Measurements from ENCODE around the gene PHC2.
A peak's percentile ranks its signal among the peaks of the same experiment; 100 is the strongest.

Gene PHC2

GRCh38 chr1:33349778-33350610, 80.9 kb downstream of the PHC2 start (continued):
- TF ChIP-seq, protein P1, sequence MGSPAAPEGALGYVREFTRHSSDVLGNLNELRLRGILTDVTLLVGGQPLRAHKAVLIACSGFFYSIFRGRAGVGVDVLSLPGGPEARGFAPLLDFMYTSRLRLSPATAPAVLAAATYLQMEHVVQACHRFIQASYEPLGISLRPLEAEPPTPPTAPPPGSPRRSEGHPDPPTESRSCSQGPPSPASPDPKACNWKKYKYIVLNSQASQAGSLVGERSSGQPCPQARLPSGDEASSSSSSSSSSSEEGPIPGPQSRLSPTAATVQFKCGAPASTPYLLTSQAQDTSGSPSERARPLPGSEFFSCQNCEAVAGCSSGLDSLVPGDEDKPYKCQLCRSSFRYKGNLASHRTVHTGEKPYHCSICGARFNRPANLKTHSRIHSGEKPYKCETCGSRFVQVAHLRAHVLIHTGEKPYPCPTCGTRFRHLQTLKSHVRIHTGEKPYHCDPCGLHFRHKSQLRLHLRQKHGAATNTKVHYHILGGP (tag by site-specific recombination; IDR thresholded peaks at IDR 0.05) = no peak
- TF ChIP-seq, protein P2, sequence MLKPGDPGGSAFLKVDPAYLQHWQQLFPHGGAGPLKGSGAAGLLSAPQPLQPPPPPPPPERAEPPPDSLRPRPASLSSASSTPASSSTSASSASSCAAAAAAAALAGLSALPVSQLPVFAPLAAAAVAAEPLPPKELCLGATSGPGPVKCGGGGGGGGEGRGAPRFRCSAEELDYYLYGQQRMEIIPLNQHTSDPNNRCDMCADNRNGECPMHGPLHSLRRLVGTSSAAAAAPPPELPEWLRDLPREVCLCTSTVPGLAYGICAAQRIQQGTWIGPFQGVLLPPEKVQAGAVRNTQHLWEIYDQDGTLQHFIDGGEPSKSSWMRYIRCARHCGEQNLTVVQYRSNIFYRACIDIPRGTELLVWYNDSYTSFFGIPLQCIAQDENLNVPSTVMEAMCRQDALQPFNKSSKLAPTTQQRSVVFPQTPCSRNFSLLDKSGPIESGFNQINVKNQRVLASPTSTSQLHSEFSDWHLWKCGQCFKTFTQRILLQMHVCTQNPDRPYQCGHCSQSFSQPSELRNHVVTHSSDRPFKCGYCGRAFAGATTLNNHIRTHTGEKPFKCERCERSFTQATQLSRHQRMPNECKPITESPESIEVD (tag by site-specific recombination; IDR thresholded peaks at IDR 0.05) = no peak
- TF ChIP-seq, protein P3, sequence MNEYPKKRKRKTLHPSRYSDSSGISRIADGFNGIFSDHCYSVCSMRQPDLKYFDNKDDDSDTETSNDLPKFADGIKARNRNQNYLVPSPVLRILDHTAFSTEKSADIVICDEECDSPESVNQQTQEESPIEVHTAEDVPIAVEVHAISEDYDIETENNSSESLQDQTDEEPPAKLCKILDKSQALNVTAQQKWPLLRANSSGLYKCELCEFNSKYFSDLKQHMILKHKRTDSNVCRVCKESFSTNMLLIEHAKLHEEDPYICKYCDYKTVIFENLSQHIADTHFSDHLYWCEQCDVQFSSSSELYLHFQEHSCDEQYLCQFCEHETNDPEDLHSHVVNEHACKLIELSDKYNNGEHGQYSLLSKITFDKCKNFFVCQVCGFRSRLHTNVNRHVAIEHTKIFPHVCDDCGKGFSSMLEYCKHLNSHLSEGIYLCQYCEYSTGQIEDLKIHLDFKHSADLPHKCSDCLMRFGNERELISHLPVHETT (tag by site-specific recombination; IDR thresholded peaks at IDR 0.05) = peak; percentile 56; the same call in 1 of the 2 replicates
- no peak for TF ChIP-seq ZSCAN16 (tag by site-specific recombination; IDR thresholded peaks at IDR 0.05)
- no peak for TF ChIP-seq TCF7L2 (IDR thresholded peaks at IDR 0.05; ENCODE audit: borderline replicate concordance, low read depth, low read length)
- TF ChIP-seq ZNF621 (tag by site-specific recombination; IDR thresholded peaks at IDR 0.05) = no peak
- TF ChIP-seq ZBTB1 (tag by site-specific recombination; IDR thresholded peaks at IDR 0.05) = no peak
- TF ChIP-seq ZBTB48 (tag by site-specific recombination; IDR thresholded peaks at IDR 0.05) = peak; percentile 98
- TF ChIP-seq ZBTB8A (tag by site-specific recombination; IDR thresholded peaks at IDR 0.05) = peak; percentile 99
- TF ChIP-seq ZFP37 (tag by site-specific recombination; IDR thresholded peaks at IDR 0.05) = peak; percentile 89; the same call in 1 of the 2 replicates
- TF ChIP-seq ZNF660 (tag by site-specific recombination; IDR thresholded peaks at IDR 0.05) = peak; percentile 51
- TF ChIP-seq IKZF3 (tag by site-specific recombination; IDR thresholded peaks at IDR 0.05) = no peak
- TF ChIP-seq ZNF501 (tag by site-specific recombination; IDR thresholded peaks at IDR 0.05) = peak; percentile 91
- peak; percentile 62; the same call in 1 of the 2 replicates for TF ChIP-seq ZNF2 (tag by site-specific recombination; IDR thresholded peaks at IDR 0.05)
- TF ChIP-seq SETDB1 (IDR thresholded peaks at IDR 0.05; ENCODE audit: insufficient read length, low read length) = no peak
- TF ChIP-seq KLF9 (tag by site-specific recombination; IDR thresholded peaks at IDR 0.05; ENCODE audit: low read depth) = peak; percentile 76
- TF ChIP-seq, protein P4, sequence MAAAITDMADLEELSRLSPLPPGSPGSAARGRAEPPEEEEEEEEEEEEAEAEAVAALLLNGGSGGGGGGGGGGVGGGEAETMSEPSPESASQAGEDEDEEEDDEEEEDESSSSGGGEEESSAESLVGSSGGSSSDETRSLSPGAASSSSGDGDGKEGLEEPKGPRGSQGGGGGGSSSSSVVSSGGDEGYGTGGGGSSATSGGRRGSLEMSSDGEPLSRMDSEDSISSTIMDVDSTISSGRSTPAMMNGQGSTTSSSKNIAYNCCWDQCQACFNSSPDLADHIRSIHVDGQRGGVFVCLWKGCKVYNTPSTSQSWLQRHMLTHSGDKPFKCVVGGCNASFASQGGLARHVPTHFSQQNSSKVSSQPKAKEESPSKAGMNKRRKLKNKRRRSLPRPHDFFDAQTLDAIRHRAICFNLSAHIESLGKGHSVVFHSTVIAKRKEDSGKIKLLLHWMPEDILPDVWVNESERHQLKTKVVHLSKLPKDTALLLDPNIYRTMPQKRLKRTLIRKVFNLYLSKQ (tag by site-specific recombination; IDR thresholded peaks at IDR 0.05; ENCODE audit: borderline replicate concordance) = no peak
- no peak for TF ChIP-seq ZNF274 (IDR thresholded peaks at IDR 0.05; ENCODE audit: low read length)
- TF ChIP-seq ZNF274 (tag by site-specific recombination; IDR thresholded peaks at IDR 0.05; ENCODE audit: borderline replicate concordance) = no peak
- no peak for TF ChIP-seq RBAK (tag by site-specific recombination; IDR thresholded peaks at IDR 0.05)
- TF ChIP-seq ZBTB20 (tag by site-specific recombination; IDR thresholded peaks at IDR 0.05) = peak; percentile 99
- TF ChIP-seq ZNF707 (tag by site-specific recombination; IDR thresholded peaks at IDR 0.05) = no peak
- TF ChIP-seq, protein P5, sequence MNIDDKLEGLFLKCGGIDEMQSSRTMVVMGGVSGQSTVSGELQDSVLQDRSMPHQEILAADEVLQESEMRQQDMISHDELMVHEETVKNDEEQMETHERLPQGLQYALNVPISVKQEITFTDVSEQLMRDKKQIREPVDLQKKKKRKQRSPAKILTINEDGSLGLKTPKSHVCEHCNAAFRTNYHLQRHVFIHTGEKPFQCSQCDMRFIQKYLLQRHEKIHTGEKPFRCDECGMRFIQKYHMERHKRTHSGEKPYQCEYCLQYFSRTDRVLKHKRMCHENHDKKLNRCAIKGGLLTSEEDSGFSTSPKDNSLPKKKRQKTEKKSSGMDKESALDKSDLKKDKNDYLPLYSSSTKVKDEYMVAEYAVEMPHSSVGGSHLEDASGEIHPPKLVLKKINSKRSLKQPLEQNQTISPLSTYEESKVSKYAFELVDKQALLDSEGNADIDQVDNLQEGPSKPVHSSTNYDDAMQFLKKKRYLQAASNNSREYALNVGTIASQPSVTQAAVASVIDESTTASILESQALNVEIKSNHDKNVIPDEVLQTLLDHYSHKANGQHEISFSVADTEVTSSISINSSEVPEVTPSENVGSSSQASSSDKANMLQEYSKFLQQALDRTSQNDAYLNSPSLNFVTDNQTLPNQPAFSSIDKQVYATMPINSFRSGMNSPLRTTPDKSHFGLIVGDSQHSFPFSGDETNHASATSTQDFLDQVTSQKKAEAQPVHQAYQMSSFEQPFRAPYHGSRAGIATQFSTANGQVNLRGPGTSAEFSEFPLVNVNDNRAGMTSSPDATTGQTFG (tag by site-specific recombination; IDR thresholded peaks at IDR 0.05; ENCODE audit: borderline replicate concordance) = no peak
- TF ChIP-seq, protein P6, sequence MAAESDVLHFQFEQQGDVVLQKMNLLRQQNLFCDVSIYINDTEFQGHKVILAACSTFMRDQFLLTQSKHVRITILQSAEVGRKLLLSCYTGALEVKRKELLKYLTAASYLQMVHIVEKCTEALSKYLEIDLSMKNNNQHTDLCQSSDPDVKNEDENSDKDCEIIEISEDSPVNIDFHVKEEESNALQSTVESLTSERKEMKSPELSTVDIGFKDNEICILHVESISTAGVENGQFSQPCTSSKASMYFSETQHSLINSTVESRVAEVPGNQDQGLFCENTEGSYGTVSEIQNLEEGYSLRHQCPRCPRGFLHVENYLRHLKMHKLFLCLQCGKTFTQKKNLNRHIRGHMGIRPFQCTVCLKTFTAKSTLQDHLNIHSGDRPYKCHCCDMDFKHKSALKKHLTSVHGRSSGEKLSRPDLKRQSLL (tag by site-specific recombination; IDR thresholded peaks at IDR 0.05) = no peak
- TF ChIP-seq, protein P7, sequence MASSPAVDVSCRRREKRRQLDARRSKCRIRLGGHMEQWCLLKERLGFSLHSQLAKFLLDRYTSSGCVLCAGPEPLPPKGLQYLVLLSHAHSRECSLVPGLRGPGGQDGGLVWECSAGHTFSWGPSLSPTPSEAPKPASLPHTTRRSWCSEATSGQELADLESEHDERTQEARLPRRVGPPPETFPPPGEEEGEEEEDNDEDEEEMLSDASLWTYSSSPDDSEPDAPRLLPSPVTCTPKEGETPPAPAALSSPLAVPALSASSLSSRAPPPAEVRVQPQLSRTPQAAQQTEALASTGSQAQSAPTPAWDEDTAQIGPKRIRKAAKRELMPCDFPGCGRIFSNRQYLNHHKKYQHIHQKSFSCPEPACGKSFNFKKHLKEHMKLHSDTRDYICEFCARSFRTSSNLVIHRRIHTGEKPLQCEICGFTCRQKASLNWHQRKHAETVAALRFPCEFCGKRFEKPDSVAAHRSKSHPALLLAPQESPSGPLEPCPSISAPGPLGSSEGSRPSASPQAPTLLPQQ (tag by site-specific recombination; IDR thresholded peaks at IDR 0.05) = peak; percentile 78
- TF ChIP-seq ZNF223 (tag by site-specific recombination; IDR thresholded peaks at IDR 0.05) = no peak
